HG03575 (cell line): ENCODE measurements around the gene SPSB4.

Experiments used
- ATAC-seq: cut with Tn5 transposase; IDR thresholded peaks from one replicate; pipeline ENCODE4 v1.9.1; 2021; ENCODE audit not compliant: unreplicated experiment, insufficient number of reproducible peaks, low FRiP score; ENCODE audit errors: extremely low read depth

SPSB4 gene

GRCh38 chr3:141070727-141071357, 19.7 kb downstream of the SPSB4 start:
- no peak for ATAC-seq

GRCh38 chr3:141071681-141072260, 20.6 kb downstream of the SPSB4 start:
- ATAC-seq = no peak

GRCh38 chr3:141072950-141073349, 21.8 kb downstream of the SPSB4 start:
- no peak for ATAC-seq

GRCh38 chr3:141073580-141073979, 22.4 kb downstream of the SPSB4 start:
- ATAC-seq = no peak

- no peak for ATAC-seq
These were observed 23.4 kb downstream of the SPSB4 start for GRCh38 chr3:141074529-141074928.

- ATAC-seq = no peak
These were observed 25.1 kb downstream of the SPSB4 start for GRCh38 chr3:141076036-141076773.

GRCh38 chr3:141076797-141077571, 25.8 kb downstream of the SPSB4 start:
- ATAC-seq = no peak

GRCh38 chr3:141077631-141078030, 26.5 kb downstream of the SPSB4 start:
- ATAC-seq = no peak

GRCh38 chr3:141078200-141078599, 27.1 kb downstream of the SPSB4 start:
- no peak for ATAC-seq

GRCh38 chr3:141080431-141080830, 29.3 kb downstream of the SPSB4 start:
- ATAC-seq = no peak

GRCh38 chr3:141081141-141081795, 30.1 kb downstream of the SPSB4 start:
- no peak for ATAC-seq

GRCh38 chr3:141082064-141082463, 30.9 kb downstream of the SPSB4 start:
- ATAC-seq = no peak

- no peak for ATAC-seq
These were observed 32.1 kb downstream of the SPSB4 start for GRCh38 chr3:141083226-141083625.

- no peak for ATAC-seq
These were observed 32.9 kb downstream of the SPSB4 start for GRCh38 chr3:141083836-141084649.

- no peak for ATAC-seq
These were observed 34.4 kb downstream of the SPSB4 start for GRCh38 chr3:141085343-141086070.

- no peak for ATAC-seq
These were observed 35.0 kb downstream of the SPSB4 start for GRCh38 chr3:141086188-141086587.

GRCh38 chr3:141087076-141087777, 36.1 kb downstream of the SPSB4 start:
- no peak for ATAC-seq
